GM12878 (cell line): Measurements from ENCODE around the gene OR6C2.
"Not testable (repeated sequence)": the region's sequence is repeated elsewhere in the genome, so short reads cannot be mapped to it uniquely, and the experiment has no call there.

ENCODE experiments used
- CTCF ChIP-seq, 3 experiments: IDR thresholded peaks in 2 of 3; conservative IDR thresholded peaks in 1 of 3; 2 replicates each; pipeline ENCODE4 v1.5.1; 2011; ENCODE audit warnings: low read depth in 3 of 3, low read length in 3 of 3, mild to moderate bottlenecking in 3 of 3, control low read depth in 2 of 3, moderate library complexity in 2 of 3, inconsistent platforms in 1 of 3, mixed read lengths in 1 of 3; ENCODE audit not compliant: control insufficient read depth in 2 of 3, insufficient read depth in 1 of 3; ENCODE audit errors: extremely low read depth in 1 of 3
- EGR1 ChIP-seq, 2 experiments: IDR thresholded peaks; 1 replicate in 1 of 2; 2 replicates in 1 of 2; pipeline ENCODE4 v1.6.1; 2011 to 2012; ENCODE audit warnings: low read depth in 2 of 2, low read length in 2 of 2, borderline replicate concordance in 1 of 2, mild to moderate bottlenecking in 1 of 2, moderate library complexity in 1 of 2
- EZH2 ChIP-seq: IDR thresholded peaks from 2 replicates; pipeline ENCODE4 v1.6.1; 2012; ENCODE audit warnings: low read depth, mild to moderate bottlenecking, control low read depth, inconsistent platforms, low read length, borderline replicate concordance; ENCODE audit not compliant: control insufficient read depth
- FOXK2 ChIP-seq: fragments of 450-650 bp; IDR thresholded peaks from 2 replicates; pipeline ENCODE4 v1.6.1; 2017; ENCODE audit warnings: mild to moderate bottlenecking, moderate library complexity
- HDAC6 ChIP-seq: fragments of 200-600 bp; sonication (generic); IDR thresholded peaks from one replicate; pipeline ENCODE4 v1.8.0; 2017; ENCODE audit warnings: antibody characterized with exemption; ENCODE audit not compliant: unreplicated experiment
- JUND ChIP-seq: IDR thresholded peaks from 2 replicates; pipeline ENCODE4 v1.6.1; 2012; ENCODE audit warnings: low read depth, mild to moderate bottlenecking, low read length, improper control_type of control experiment, moderate library complexity
- POLR2AphosphoS5 ChIP-seq: IDR thresholded peaks from 2 replicates; pipeline ENCODE4 v1.6.1; 2011; ENCODE audit warnings: mild to moderate bottlenecking, low read length, inconsistent platforms
- RCOR1 ChIP-seq: conservative IDR thresholded peaks from 2 replicates; pipeline ENCODE4 v1.6.1; 2012; ENCODE audit warnings: low read depth, low read length, improper control_type of control experiment
- SPI1 ChIP-seq: IDR thresholded peaks from 2 replicates; pipeline ENCODE4 v1.6.1; 2011; ENCODE audit warnings: low read depth, mild to moderate bottlenecking, low read length, moderate library complexity, borderline replicate concordance; ENCODE audit not compliant: insufficient read depth
- TARDBP ChIP-seq: IDR thresholded peaks from 2 replicates; pipeline ENCODE4 v1.6.1; 2016; ENCODE audit warnings: borderline replicate concordance
- TCF7 ChIP-seq: IDR thresholded peaks from 2 replicates; pipeline ENCODE4 v1.6.1; 2014; ENCODE audit warnings: antibody characterized with exemption, borderline replicate concordance

GRCh38 chr12:55441233-55441632 lies 2.6 kb upstream of the OR6C2 start:
- not testable (repeated sequence) for TF ChIP-seq JUND; TARDBP; POLR2AphosphoS5; HDAC6; CTCF (IDR thresholded peaks at IDR 0.05 in 2 of 3, conservative IDR thresholded peaks at IDR 0.05 in 1 of 3; ENCODE audit: control insufficient read depth in 2 of 3, extremely low read depth in 1 of 3, insufficient read depth in 1 of 3, low read depth in 3 of 3, low read length in 3 of 3); FOXK2; EZH2; EGR1 (IDR thresholded peaks at IDR 0.05; ENCODE audit: borderline replicate concordance in 1 of 2, low read depth in 2 of 2, low read length in 2 of 2); SPI1; RCOR1; TCF7
